ENCODE results near the gene SLC13A3.

DNA sequence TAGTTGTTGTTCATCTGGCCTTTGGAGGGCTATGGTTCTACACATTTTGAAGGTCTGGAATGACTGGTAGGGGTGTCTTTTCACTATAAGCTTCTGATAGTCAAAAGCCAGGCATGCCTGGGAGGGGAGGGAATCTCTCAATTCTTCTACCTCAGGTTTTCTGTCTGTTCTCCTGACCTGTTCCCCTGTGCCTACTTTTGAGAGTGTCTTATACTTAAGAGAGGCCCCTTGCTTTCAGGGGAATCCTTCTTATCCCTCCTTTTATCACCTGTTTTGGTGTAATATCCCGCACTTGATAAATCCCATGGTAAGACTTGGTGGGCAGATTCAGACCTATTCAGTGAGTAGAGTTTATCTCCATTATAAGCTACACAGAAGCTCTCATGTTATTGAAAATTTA is 10.4 kb upstream of the SLC13A3 start:
- no peak for TF ChIP-seq EP300 (IDR thresholded peaks at IDR 0.05)
- TF ChIP-seq, protein P1, sequence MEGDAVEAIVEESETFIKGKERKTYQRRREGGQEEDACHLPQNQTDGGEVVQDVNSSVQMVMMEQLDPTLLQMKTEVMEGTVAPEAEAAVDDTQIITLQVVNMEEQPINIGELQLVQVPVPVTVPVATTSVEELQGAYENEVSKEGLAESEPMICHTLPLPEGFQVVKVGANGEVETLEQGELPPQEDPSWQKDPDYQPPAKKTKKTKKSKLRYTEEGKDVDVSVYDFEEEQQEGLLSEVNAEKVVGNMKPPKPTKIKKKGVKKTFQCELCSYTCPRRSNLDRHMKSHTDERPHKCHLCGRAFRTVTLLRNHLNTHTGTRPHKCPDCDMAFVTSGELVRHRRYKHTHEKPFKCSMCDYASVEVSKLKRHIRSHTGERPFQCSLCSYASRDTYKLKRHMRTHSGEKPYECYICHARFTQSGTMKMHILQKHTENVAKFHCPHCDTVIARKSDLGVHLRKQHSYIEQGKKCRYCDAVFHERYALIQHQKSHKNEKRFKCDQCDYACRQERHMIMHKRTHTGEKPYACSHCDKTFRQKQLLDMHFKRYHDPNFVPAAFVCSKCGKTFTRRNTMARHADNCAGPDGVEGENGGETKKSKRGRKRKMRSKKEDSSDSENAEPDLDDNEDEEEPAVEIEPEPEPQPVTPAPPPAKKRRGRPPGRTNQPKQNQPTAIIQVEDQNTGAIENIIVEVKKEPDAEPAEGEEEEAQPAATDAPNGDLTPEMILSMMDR (IDR thresholded peaks at IDR 0.05): no peak

All from suprapubic skin (tissue), 3 donors.